Endothelial cell of umbilical vein (primary cell): ENCODE measurements around the gene DZIP3. TPM values are rescaled to one million over a fixed set of nuclear protein-coding genes. Genes with fewer than 3 reads are reported as not detected.

Experiments used
- BruUV-seq: library from RNA; stranded (reverse); fragments of 400-500 nt; replicated peaks from 2 replicates; lab custom pipeline; 2021; lab: Mats Ljungman, UMichigan
- CTCF ChIA-PET: fragments of 300-600, 350-600 bp; sonication (Branson Sonifier 250); formaldehyde crosslinking; loops from one replicate; lab custom pipeline; 2021; ENCODE audit warnings: antibody characterized with exemption, inconsistent platforms; lab: Charles Lee
- POLR2A ChIA-PET: fragments of 300-600, 350-600 bp; sonication (Branson Sonifier 250); formaldehyde crosslinking; loops from one replicate; lab custom pipeline; 2021; ENCODE audit warnings: antibody characterized with exemption, inconsistent platforms; lab: Charles Lee
- DNase-seq: peaks from one replicate; pipeline ENCODE4 v3.0.0-alpha.2; 2011; ENCODE audit warnings: low read depth, low spot score
- FAIRE-seq: peaks from 2 replicates; lab custom pipeline; 2011; peaks lifted over from hg19 to GRCh38; lab: Jason Lieb, UNC
- H2AFZ ChIP-seq: 2 replicates; pipeline ENCODE4 v1.6.0; 2012; ENCODE audit warnings: low read depth, low read length, control low read depth, inconsistent platforms
- H3K27ac ChIP-seq: 2 replicates; pipeline ENCODE4 v1.5.1; 2011; ENCODE audit warnings: low read depth, mild to moderate bottlenecking, control low read depth, low read length, moderate library complexity; ENCODE audit not compliant: insufficient read depth
- H3K27me3 ChIP-seq, 2 experiments: 2 replicates each; pipeline versions ENCODE4 v1.6.0 to v1.6.1; 2011; ENCODE audit warnings: low read length in 2 of 2, mixed read lengths in 1 of 2; ENCODE audit not compliant: control insufficient read depth in 2 of 2, insufficient read depth in 2 of 2
- H3K36me3 ChIP-seq, 2 experiments: 2 replicates in 1 of 2; 3 replicates in 1 of 2; pipeline ENCODE4 v1.5.1; 2011; ENCODE audit warnings: low read length in 2 of 2, mild to moderate bottlenecking in 1 of 2, moderate library complexity in 1 of 2; ENCODE audit not compliant: control insufficient read depth in 2 of 2, insufficient read depth in 2 of 2; ENCODE audit errors: extremely low read depth in 1 of 2
- H3K4me1 ChIP-seq: 3 replicates; pipeline ENCODE4 v1.5.1; 2011; ENCODE audit warnings: mild to moderate bottlenecking, low read length; ENCODE audit not compliant: control insufficient read depth, insufficient read depth; ENCODE audit errors: extremely low read depth
- H3K4me2 ChIP-seq: 2 replicates; pipeline ENCODE4 v1.6.1; 2011; ENCODE audit warnings: low read length, control low read depth, mixed read lengths; ENCODE audit not compliant: insufficient read depth
- H3K4me3 ChIP-seq, 3 experiments: fragments of 200-600 bp in 1 of 3; sonication (generic), shearing (Covaris generic) in 1 of 3; replicated peaks in 1 of 3; 2 replicates each; pipeline ENCODE4 v1.5.1; 2011 to 2016; ENCODE audit warnings: control low read depth in 3 of 3, low read length in 3 of 3, mild to moderate bottlenecking in 2 of 3, inconsistent platforms in 1 of 3, low read depth in 1 of 3, moderate library complexity in 1 of 3; ENCODE audit not compliant: insufficient read depth in 1 of 3
- H3K79me2 ChIP-seq: 2 replicates; pipeline ENCODE4 v1.6.0; 2012; ENCODE audit warnings: low read length, inconsistent platforms; ENCODE audit not compliant: control insufficient read depth, insufficient read depth
- H3K9ac ChIP-seq: replicated peaks from 2 replicates; pipeline ENCODE3; 2011; ENCODE audit warnings: low read length, control low read depth; ENCODE audit not compliant: insufficient read depth; ENCODE audit errors: extremely low read depth
- H3K9me1 ChIP-seq: replicated peaks from 3 replicates; pipeline ENCODE4 v1.6.0; 2011; ENCODE audit warnings: mild to moderate bottlenecking, low read length; ENCODE audit not compliant: control insufficient read depth, insufficient read depth; ENCODE audit errors: extremely low read depth
- H3K9me3 ChIP-seq: replicated peaks from 2 replicates; pipeline ENCODE4 v1.5.1; 2012; ENCODE audit warnings: low read length, inconsistent platforms; ENCODE audit not compliant: control insufficient read depth, insufficient read depth
- H4K20me1 ChIP-seq: replicated peaks from 2 replicates; pipeline ENCODE3; 2011; ENCODE audit warnings: mild to moderate bottlenecking, low read length; ENCODE audit not compliant: control insufficient read depth, insufficient read depth; ENCODE audit errors: extremely low read depth
- EZH2 ChIP-seq: IDR thresholded peaks from 2 replicates; pipeline ENCODE4 v1.6.1; 2012; ENCODE audit warnings: borderline replicate concordance, low read depth, mild to moderate bottlenecking, moderate library complexity, low read length, inconsistent platforms; ENCODE audit not compliant: severe bottlenecking
- FOS ChIP-seq: IDR thresholded peaks from 2 replicates; pipeline ENCODE4 v1.6.1; 2011; ENCODE audit warnings: mild to moderate bottlenecking, low read length, moderate library complexity, borderline replicate concordance; ENCODE audit not compliant: insufficient read depth
- GATA2 ChIP-seq: IDR thresholded peaks from 2 replicates; pipeline ENCODE4 v1.7.0; 2011; ENCODE audit warnings: low read depth, mild to moderate bottlenecking, moderate library complexity, mixed read lengths, low read length; ENCODE audit not compliant: insufficient read length, insufficient read depth
- JUN ChIP-seq: IDR thresholded peaks from 2 replicates; pipeline ENCODE4 v1.6.1; 2011; ENCODE audit warnings: borderline replicate concordance, low read depth; ENCODE audit not compliant: insufficient read length, insufficient read depth
- MAX ChIP-seq: IDR thresholded peaks from 2 replicates; pipeline ENCODE4 v1.6.1; 2011; ENCODE audit not compliant: insufficient read depth, insufficient read length
- MYC ChIP-seq: IDR thresholded peaks from one replicate; pipeline ENCODE4 v1.6.1; 2011; ENCODE audit warnings: mild to moderate bottlenecking, low read depth, low read length
- POLR2A ChIP-seq: IDR thresholded peaks from 2 replicates; pipeline ENCODE4 v1.6.1; 2012; ENCODE audit warnings: low read depth, mild to moderate bottlenecking, control low read depth, low read length
- POLR2AphosphoS5 ChIP-seq: IDR thresholded peaks from 2 replicates; pipeline ENCODE4 v1.6.1; 2012; ENCODE audit warnings: low read depth, mild to moderate bottlenecking, control low read depth, low read length, moderate library complexity; ENCODE audit not compliant: insufficient read depth
- dilution Hi-C: fragments of 300-500 bp; cut with MboI; formaldehyde crosslinking; loops from one replicate; pipeline ENCODE4 v1.15.0; 2019; ENCODE audit warnings: low sequenced_read_pairs; ENCODE audit not compliant: extremely low pct_ligation_motif_present
- intact Hi-C: fragments of 100-400 bp; cut with micrococcal nuclease; formaldehyde crosslinking; loops from one replicate; pipeline ENCODE4 v1.10.0; 2022
- polyA plus RNA-seq, 4 experiments: library from polyadenylated mRNA; depleted of rRNA in 3 of 4; stranded (reverse) in 3 of 4; unstranded in 1 of 4; fragments of >200 nt; gene quantifications; 2 replicates each; pipeline versions ENCODE4 v1.2.1 to v1.2.3, GENCODE V29; 2011 to 2012; ENCODE audit warnings: missing spikeins in 1 of 4
- total RNA-seq: library from RNA; stranded (reverse); gene quantifications from 2 replicates; pipeline ENCODE4 v1.2.3, GENCODE V29; 2021
- TF ChIP-seq, protein P1 (sequence below), 2 donors: IDR thresholded peaks; 1 replicate in 1 of 2; 2 replicates in 1 of 2; pipeline ENCODE4 v1.5.1; 2011; ENCODE audit warnings: low read length in 2 of 2, mild to moderate bottlenecking in 2 of 2, moderate library complexity in 2 of 2, control low read depth in 1 of 2, inconsistent platforms in 1 of 2, low read depth in 1 of 2; ENCODE audit not compliant: insufficient read depth in 1 of 2; ENCODE audit errors: extremely low read depth in 1 of 2

Gene DZIP3
- total and polyA plus RNA-seq, 2 donors (not counting 3 experiments of a cell fraction or from before 2014, with no cell fraction given), result 1.9 to 6.5 TPM

DNA sequence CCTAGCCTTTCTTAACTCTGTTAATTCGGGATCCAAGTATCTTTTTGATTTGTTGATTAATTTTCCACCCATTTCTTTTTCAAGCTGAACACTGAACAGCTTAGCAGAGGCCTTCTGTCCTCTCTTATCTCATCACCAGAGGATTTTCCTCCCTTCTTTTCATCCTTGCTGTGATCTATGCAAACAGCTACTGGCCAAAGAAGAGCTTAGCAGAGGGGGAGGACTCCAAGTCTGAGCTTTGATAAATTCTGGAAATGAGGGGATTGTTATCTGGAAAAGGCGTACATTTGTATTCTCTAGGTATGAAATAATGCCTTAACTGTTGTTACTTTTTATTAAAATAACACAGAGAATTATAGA, 13.4 kb downstream of the DZIP3 start:
- BruUV-seq, result no TSS peak
- CTCF ChIA-PET, result interaction anchor here (0.6 to 2.3 kb wide), 3 partner anchors 9 to 64 kb away, joined by 3 to 5 read pairs (median 3); no protein-coding TSS in a partner anchor
- Histone ChIP-seq H3K4me3 (no peak overlapping the region), H3K36me3 (no peaks in the 10 kb centered on the region), H3K9me3 (no peaks in the 10 kb centered on the region), H2AFZ (no peak overlapping the region), H3K9me1 (no peaks in the 10 kb centered on the region), H3K27ac (no peak overlapping the region), H3K79me2 (no peaks in the 10 kb centered on the region), H3K9ac (no peak overlapping the region), H3K4me2 (no peak overlapping the region), H3K27me3 (no peaks in the 10 kb centered on the region), H4K20me1 (no peaks in the 10 kb centered on the region), H3K4me1 (peaks cover 10% of the 10 kb centered on the region)
- dilution Hi-C loops (no loop called here), intact Hi-C loops (no loop called here)
- FAIRE-seq (no peak), DNase-seq (no peak)
- TF ChIP-seq POLR2AphosphoS5, result no peak
- TF ChIP-seq, protein P1, sequence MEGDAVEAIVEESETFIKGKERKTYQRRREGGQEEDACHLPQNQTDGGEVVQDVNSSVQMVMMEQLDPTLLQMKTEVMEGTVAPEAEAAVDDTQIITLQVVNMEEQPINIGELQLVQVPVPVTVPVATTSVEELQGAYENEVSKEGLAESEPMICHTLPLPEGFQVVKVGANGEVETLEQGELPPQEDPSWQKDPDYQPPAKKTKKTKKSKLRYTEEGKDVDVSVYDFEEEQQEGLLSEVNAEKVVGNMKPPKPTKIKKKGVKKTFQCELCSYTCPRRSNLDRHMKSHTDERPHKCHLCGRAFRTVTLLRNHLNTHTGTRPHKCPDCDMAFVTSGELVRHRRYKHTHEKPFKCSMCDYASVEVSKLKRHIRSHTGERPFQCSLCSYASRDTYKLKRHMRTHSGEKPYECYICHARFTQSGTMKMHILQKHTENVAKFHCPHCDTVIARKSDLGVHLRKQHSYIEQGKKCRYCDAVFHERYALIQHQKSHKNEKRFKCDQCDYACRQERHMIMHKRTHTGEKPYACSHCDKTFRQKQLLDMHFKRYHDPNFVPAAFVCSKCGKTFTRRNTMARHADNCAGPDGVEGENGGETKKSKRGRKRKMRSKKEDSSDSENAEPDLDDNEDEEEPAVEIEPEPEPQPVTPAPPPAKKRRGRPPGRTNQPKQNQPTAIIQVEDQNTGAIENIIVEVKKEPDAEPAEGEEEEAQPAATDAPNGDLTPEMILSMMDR (IDR thresholded peaks at IDR 0.05; ENCODE audit: extremely low read depth in 1 of 2, insufficient read depth in 1 of 2, low read depth in 1 of 2, low read length in 2 of 2), result no peak
- TF ChIP-seq JUN, result no peak
- TF ChIP-seq MYC, result no peak
- no peak for TF ChIP-seq EZH2
- no peak for TF ChIP-seq POLR2A
- no peak for TF ChIP-seq FOS
- no peak for TF ChIP-seq MAX
- TF ChIP-seq GATA2, result no peak
- POLR2A ChIA-PET, result interaction anchor here (1.3 kb wide), 1 partner anchor 13 kb away, joined by 3 read pairs; no protein-coding TSS in a partner anchor
